GM18868 (cell line): ENCODE data around the gene USP6NL.

ENCODE experiments used
- ATAC-seq: cut with Tn5 transposase; IDR thresholded peaks from one replicate; pipeline ENCODE4 v1.9.1; 2021; ENCODE audit warnings: mild to moderate bottlenecking, moderate library complexity; ENCODE audit not compliant: unreplicated experiment

Gene USP6NL

DNA sequence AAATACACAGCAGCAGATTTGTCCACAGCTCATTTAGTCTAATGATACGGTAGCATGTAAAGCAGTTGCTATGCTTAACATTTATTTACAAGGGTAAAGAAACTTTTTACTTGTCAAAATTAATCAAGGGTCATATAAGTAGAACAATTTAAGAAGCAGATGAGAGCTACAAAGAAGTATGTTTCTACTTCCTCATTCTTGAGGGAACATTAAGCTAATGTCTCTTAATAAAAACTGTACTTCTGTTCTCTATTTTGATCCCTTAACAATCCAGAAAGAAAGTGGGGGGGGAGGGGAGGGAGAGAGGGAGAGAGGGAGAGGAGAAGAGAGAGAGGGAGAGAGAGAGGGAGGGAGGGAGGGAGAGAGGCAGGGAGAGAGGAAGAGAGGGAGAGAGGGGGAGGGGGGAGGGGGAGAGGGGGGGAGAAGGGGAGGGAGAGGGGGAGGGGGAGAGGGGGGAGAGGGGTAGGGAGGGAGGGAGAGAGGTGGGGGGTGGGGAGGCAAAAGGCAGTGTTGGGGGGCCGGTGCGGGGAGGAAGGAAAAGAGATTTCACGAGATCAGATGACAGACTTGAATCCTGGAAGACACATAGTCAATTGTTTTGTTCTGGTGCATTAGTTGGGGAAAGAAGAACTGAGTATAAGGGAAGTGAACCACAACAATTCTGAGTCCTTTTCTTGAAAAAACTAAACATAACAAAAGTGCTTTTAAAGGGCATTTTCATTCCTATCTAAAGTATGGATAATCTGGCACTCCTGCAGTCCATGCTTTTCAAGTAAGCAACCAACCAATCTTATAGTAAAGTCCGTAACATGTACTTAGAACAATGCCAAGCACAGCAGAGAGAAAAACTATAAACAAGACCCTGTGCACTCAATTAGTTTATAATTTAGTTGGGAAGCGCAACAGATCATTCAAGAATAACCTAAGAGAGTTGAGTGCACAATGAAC lies 128.0 kb downstream of the USP6NL start:
- ATAC-seq, result no peak

GRCh38 chr10:11482306-11482705 lies 129.1 kb downstream of the USP6NL start:
- no peak for ATAC-seq

DNA sequence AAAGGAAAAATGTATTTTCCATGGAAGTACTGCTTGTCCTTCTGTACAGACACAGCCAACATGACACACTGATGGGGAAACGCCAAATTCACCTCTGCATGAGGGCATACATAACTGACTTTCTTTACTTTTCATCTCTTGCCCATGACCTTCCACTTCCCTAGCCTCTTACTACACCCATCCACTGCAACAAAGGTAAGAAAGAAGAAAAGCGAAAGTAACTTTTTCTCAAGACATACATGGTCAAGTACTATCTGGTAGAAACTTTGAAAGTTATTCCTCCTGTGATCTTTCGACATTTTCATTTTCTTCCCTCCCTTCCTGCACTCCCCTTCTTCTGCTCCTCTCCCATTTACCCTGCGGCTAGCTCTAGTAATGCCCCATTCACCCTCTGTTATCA lies 130.8 kb downstream of the USP6NL start:
- ATAC-seq, result no peak

DNA sequence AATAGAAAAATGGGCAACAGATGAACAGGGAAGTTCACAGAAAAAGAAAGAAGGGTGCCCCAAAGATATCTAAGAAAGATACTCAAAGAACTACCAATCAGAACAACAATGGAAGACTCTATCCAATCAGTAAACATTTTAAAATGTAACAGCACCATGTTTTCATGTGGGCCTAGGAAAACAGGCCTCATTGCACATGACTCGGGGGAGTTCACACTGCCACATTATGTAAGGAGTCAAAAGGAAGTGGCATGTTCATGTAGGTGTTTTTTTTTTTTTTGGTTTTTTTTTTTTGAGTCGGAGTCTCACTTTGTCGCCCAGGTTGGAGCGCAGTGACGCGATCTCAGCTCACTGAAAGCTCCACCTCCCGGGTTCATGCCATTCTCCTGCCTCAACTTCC lies 132.2 kb downstream of the USP6NL start:
- ATAC-seq, result no peak

GRCh38 chr10:11478807-11479206 lies 132.6 kb downstream of the USP6NL start:
- no peak for ATAC-seq

DNA sequence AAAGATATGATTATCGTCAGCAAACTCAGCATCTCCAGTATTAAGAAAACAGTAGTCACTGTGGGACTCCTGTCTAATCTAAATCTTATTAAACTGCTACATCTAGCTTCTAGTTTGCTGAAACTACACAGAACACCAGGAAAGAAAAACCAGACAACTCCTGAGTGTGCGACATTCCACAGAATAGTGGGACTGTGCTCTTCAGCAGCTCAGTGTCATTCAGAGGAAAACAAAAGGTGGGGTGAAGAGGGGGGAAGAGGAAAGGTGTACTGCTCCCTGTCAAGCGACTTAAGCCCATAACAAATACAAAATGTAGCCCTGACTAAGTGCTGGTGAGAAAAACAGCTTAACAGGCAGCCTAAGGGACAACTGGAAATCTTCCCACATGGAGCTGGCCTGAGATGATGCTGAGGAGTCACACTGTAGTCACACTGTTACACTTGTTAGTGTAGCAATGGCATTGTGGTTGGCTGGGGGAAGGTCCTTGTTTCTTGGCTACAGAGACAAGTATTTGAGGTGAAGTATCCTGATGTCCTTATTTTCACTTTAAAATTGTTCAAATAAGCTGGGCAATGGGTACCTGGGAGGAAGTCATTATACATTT lies 135.5 kb downstream of the USP6NL start:
- no peak for ATAC-seq

DNA sequence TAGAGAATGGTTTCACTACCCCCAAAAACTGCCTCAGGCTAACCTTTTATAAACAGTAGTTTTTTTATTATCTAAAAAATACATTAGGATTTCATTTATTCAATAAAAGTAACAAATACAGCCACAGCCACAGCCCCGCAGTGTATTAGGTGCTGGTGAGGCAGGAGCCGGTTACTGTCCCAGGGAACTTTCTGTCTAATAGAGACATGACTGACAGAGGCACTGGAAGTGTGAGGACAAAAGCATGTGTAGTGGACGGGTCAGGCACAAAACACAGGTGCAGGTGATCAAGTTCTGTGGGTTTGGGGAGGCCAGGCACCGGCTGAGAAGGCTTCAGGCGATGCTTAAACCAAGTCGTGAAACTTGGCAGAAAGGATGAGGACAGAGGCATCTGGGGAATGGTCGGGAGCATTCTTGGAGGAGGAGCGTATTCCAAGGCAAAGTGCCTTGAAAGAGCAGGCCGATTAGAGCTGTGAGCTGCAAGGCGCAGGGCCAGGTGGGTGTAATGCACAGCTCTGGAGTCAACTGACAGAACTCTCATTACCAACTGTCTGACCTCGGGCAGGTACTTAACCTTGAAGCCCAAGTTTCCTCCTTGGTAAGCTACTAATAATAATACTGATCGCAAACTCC lies 138.2 kb downstream of the USP6NL start:
- no peak for ATAC-seq

DNA sequence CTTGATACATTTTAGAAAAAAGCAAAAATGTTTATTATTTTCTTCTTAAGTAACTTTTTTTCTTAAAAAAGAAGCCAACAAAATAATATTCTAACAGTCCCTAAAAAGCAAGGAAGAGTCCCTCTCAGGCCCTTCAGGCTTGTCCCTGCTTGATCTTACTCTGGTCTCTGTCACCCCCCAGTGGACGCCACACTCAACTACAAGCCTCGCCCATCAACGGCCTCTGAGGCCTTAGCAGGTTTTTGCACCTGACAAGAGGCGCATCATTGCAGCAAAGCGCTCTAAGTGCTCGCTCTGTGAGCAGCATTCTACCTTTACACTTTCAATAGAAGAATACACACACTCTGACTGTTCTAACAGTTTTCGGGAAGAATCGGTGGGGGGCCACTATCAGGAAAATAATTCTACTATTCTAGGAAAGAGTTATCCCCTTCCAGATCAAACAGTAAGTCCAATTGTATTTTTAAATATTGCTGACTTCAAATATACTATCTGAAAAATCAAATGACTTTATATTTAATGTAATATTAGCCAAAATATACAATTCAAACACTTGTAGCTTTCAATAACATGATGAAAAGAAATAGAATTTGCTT lies 139.2 kb downstream of the USP6NL start:
- ATAC-seq, result peak; percentile 90

DNA sequence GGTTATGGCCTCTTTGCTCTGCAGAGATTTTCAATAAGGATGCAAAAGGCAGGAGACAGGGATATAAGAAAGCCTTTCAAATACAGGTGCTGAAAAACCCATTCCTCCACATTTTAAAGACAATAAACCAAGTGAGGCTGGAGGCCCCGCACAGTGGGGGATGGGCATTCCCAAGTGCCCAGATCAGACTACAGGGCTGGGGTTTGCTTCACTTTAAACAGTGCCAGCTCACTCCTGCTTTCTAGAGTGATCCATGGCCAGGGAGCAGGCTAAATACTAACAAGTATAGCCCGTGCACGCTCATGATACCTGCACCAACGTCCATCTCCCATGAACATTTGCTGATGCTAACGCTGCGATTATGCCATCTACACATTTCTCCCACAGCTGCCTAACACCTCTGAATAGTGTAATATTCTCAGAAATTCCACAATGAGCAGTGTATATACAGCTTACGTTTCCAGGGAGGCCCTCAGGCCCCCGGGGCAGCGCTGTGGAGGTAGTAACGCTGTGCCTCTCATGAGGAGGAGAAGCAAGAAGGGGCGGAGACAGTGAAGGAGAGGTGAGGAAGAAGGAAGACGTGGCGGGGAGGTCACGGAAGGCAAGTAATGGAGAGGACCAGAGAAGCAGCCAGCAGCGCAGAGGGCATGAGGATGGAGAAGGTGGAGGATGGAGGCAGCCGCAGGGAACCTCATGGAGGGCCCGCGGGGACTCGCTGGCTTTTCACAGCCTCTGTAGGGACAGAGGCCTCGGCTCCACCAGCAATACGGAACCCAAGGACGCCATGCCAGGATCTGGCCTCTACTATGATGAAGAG lies 141.7 kb downstream of the USP6NL start:
- no peak for ATAC-seq

GRCh38 chr10:11468126-11468742 lies 143.2 kb downstream of the USP6NL start:
- no peak for ATAC-seq

DNA sequence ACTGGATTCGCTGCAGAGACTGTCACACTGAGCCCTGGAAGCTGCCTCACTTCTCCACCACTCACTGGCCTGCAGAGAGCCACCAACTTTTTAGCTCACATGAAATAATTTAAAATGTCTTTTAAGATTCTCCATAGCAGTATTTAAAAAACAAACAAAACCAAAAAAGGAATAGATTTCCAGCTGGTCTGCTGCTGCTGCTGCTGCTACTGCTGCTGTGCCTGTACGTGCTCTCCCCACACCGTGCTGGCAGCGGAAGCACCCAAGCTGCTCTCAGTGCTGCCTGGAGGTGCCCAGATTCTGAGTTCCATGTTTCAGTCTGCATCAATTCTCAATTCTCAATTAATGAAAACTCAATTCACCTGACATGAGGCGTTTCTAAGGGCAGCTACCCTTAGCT lies 146.0 kb downstream of the USP6NL start:
- no peak for ATAC-seq

GRCh38 chr10:11463111-11463510 lies 148.3 kb downstream of the USP6NL start:
- ATAC-seq, result no peak

GRCh38 chr10:11462071-11462470 lies 149.4 kb downstream of the USP6NL start:
- ATAC-seq, result no peak

- ATAC-seq, result no peak
These were observed 154.1 kb downstream of the USP6NL start for GRCh38 chr10:11457336-11457735.

GRCh38 chr10:11454958-11455566 lies 156.4 kb downstream of the USP6NL start:
- no peak for ATAC-seq

GRCh38 chr10:11454160-11454559 lies 157.3 kb downstream of the USP6NL start:
- ATAC-seq, result no peak

DNA sequence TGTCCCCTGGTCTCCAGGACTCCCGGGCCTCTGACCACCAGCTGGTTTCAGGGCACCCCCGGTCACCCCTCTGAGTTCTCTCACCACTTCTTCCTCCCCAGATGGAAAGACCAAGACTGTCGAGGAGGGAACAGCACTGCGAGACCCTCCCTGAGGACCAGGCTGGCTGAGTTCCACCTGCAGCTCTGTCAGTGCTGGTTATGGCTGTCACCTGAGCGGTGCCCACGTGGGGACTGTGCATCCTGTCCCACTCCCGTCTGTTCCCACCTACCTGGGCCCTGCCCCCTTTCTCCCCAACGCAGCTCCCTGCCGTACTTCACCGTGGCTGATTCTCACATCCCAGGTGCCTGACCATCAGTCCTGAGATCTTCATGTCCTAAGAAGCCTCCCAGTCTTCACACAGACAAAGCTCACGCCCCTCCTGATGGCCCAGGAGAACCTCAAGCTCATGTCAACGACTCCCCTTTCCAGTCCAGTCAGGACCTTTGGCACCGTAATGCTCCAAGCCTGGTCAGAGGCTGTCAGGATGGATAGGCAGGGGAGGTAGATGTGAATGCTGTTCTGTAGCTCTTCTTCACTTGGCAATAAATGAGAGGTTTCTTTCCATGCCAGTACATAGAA lies 159.7 kb downstream of the USP6NL start:
- no peak for ATAC-seq

GRCh38 chr10:11450427-11450826 lies 161.0 kb downstream of the USP6NL start:
- ATAC-seq, result no peak

- ATAC-seq, result no peak
These were observed 161.7 kb downstream of the USP6NL start for GRCh38 chr10:11449761-11450160.
